Transverse colon (tissue), 3 donors: ENCODE results near the gene HTRA1.

Source experiments
- CTCF ChIP-seq, 5 experiments: fragments of 200-600 bp in 3 of 5; fragments of 450-650 bp in 2 of 5; sonication (generic) in 3 of 5; IDR thresholded peaks; 1 replicate in 2 of 5; 2 replicates in 3 of 5; pipeline ENCODE4 v1.5.1; 2016 to 2017; ENCODE audit warnings: antibody characterized with exemption in 5 of 5, inconsistent platforms in 3 of 5, mild to moderate bottlenecking in 2 of 5, moderate library complexity in 1 of 5
- EP300 ChIP-seq: sonication (generic); formaldehyde crosslinking; IDR thresholded peaks from one replicate; pipeline ENCODE4 v1.6.1; 2017; ENCODE audit warnings: antibody characterized with exemption, low read depth
- POLR2A ChIP-seq: fragments of 450-650 bp; IDR thresholded peaks from one replicate; pipeline ENCODE4 v1.6.1; 2016; ENCODE audit warnings: antibody characterized with exemption, mild to moderate bottlenecking, moderate library complexity

DNA sequence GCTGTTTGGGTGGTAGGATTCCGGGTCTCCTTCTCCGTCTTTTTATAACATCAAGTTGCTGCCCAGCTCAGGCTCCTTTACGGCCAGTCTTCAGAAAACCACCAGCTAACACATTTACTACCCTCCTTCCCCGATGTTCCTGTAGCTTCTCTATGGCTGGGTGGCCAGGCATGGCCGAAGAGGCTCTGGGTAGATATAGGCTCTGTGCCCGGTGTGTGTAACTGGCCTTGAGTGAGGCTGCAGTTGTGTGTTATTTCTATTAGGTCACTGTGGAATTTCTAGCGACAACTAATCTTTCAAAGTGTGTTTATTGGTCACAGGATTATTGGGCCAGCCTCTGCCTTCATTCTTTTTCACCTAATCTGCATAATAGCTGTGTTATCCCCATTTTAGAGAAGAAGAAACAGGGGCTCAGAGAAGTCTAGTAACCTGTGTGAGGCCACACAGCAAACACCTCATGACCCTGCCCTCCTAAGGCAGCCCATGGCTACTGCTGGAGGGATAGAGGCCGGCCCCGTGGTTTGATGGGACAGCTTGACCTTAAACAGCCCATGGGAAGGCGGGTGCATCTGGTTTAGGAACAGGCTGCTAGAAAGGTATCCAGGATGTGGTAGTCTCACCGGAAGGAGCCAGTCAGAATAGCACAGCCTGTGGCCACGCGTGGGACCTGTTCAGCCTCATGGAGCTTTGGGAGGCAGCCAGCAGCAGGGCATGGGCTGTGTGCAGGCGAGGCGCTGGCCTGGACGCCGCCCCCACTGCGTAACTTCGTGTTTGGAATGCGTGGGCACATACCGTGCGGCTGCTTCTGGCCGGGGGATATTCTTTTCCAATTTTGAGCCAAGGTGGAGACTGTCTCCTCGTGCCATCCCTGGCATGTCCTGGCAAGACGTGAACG lies 29.7 kb downstream of the HTRA1 start:
- TF ChIP-seq POLR2A (no peak), CTCF (IDR thresholded peaks at IDR 0.05) (no peak), EP300 (peak; percentile 27)
